Esophagus squamous epithelium (tissue), 5 donors: ENCODE results near the gene SLC7A5. TPM values are rescaled to one million over a fixed set of nuclear protein-coding genes. Genes with fewer than 3 reads are reported as not detected.

Experiments used
- DNase-seq: peaks from one replicate; lab custom pipeline; 2025; lab: John Stamatoyannopoulos, UW
- H3K27ac ChIP-seq, 4 donors: fragments of 200-600 bp; sonication (generic); one replicate each; pipeline ENCODE4 v1.5.1; 2016 to 2019; ENCODE audit warnings: mild to moderate bottlenecking in 1 of 4
- H3K27me3 ChIP-seq, 4 donors: fragments of 200-600 bp; sonication (generic); 1 replicate in 3 of 4; 2 replicates in 1 of 4; pipeline versions ENCODE4 v1.5.1 to v1.6.0; 2017 to 2021; ENCODE audit warnings: antibody characterized with exemption in 1 of 4
- H3K36me3 ChIP-seq, 3 donors: fragments of 200-600 bp; sonication (generic); one replicate each; pipeline ENCODE4 v1.5.1; 2016 to 2019
- H3K4me1 ChIP-seq, 3 donors: fragments of 200-600 bp; sonication (generic); one replicate each; pipeline ENCODE4 v1.5.1; 2017 to 2019
- H3K4me3 ChIP-seq, 4 donors: fragments of 200-600 bp; sonication (generic); 1 replicate in 3 of 4; 2 replicates in 1 of 4; pipeline ENCODE4 v1.5.1; 2016 to 2019; ENCODE audit warnings: mild to moderate bottlenecking in 2 of 4, moderate library complexity in 1 of 4
- H3K9me3 ChIP-seq, 3 donors: fragments of 200-600 bp; sonication (generic); one replicate each; pipeline ENCODE4 v1.5.1; 2016 to 2019
- POLR2A ChIP-seq, 4 donors: fragments of 450-650 bp; IDR thresholded peaks; one replicate each; pipeline ENCODE4 v1.6.1; 2017; ENCODE audit warnings: antibody characterized with exemption in 4 of 4, mild to moderate bottlenecking in 4 of 4, moderate library complexity in 3 of 4
- WGBS, 2 donors: methylation state at CpG; one replicate each; pipeline ENCODE4 v1.1.5; 2018; 5-methylcytosine and 5-hydroxymethylcytosine counted together
- intact Hi-C: fragments of 100-400 bp; cut with DNase I; formaldehyde crosslinking; loops from one replicate; pipeline ENCODE4 v1.15.0; 2022
- total RNA-seq, 4 donors: library from RNA; depleted of rRNA; stranded (reverse); fragments of >200 nt; gene quantifications; one replicate each; pipeline ENCODE4 v1.1.0, GENCODE V29; 2016
- TF ChIP-seq, protein P1 (sequence below), 6 experiments: fragments of 450-650 bp in 4 of 6; fragments of 200-600 bp in 2 of 6; sonication (generic) in 2 of 6; IDR thresholded peaks; one replicate each; pipeline ENCODE4 v1.5.1; 2016 to 2019; ENCODE audit warnings: antibody characterized with exemption in 6 of 6, mild to moderate bottlenecking in 4 of 6, moderate library complexity in 4 of 6
- donor health status: DM: yes; HTN: yes; CAD: no.

SLC7A5 gene
- total RNA-seq, 4 donors from 2014 or later = 75.3 to 179 (median 145) TPM

- intact Hi-C loops = no loop called here
- Histone ChIP-seq H3K36me3 (no peaks in the 10 kb centered on the region), H3K9me3 (no peaks in the 10 kb centered on the region), H3K4me1 (peaks cover 70 to 99% (median 90%) of the 10 kb centered on the region in 3 donors), H3K27ac (peak overlapping the region; percentile 75 to 93 (median 86)), H3K27me3 (peaks cover 0 to 6% (median 0%) of the 10 kb centered on the region in 4 donors), H3K4me3 (peak overlapping the region in 3 of 4 donors; percentile 4 to 58 (median 33))
- DNase-seq = no peak
- WGBS, 2 donors = 45 to 61% methylated on average over 5 to 6 of the region's 15 CpGs
- TF ChIP-seq, protein P1, sequence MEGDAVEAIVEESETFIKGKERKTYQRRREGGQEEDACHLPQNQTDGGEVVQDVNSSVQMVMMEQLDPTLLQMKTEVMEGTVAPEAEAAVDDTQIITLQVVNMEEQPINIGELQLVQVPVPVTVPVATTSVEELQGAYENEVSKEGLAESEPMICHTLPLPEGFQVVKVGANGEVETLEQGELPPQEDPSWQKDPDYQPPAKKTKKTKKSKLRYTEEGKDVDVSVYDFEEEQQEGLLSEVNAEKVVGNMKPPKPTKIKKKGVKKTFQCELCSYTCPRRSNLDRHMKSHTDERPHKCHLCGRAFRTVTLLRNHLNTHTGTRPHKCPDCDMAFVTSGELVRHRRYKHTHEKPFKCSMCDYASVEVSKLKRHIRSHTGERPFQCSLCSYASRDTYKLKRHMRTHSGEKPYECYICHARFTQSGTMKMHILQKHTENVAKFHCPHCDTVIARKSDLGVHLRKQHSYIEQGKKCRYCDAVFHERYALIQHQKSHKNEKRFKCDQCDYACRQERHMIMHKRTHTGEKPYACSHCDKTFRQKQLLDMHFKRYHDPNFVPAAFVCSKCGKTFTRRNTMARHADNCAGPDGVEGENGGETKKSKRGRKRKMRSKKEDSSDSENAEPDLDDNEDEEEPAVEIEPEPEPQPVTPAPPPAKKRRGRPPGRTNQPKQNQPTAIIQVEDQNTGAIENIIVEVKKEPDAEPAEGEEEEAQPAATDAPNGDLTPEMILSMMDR (IDR thresholded peaks at IDR 0.05) = no peak
- TF ChIP-seq POLR2A (IDR thresholded peaks at IDR 0.05) = no peak
Observed at GRCh38 chr16:87856791-87857228, 12.5 kb downstream of the SLC7A5 start.

- TF ChIP-seq, protein P1 (IDR thresholded peaks at IDR 0.05) = no peak
- TF ChIP-seq POLR2A (IDR thresholded peaks at IDR 0.05) = peak in 1 of 4 donors; percentile 74
- Histone ChIP-seq H3K9me3 (no peaks in the 10 kb centered on the region), H3K4me1 (peaks cover 71 to 99% (median 87%) of the 10 kb centered on the region in 3 donors), H3K27me3 (peaks cover 0 to 13% (median 0%) of the 10 kb centered on the region in 4 donors), H3K36me3 (peaks cover 0 to 7% (median 0%) of the 10 kb centered on the region in 3 donors), H3K4me3 (peak overlapping the region in 3 of 4 donors; percentile 4 to 58 (median 33)), H3K27ac (peak overlapping the region; percentile 75 to 93 (median 86))
- intact Hi-C loops = no loop called here
- 27 to 29% methylated on average over 4 to 12 of the region's 26 CpGs for WGBS, 2 donors
- peak; percentile 28 for DNase-seq
Observed at GRCh38 chr16:87855852-87856715, 13.2 kb downstream of the SLC7A5 start.

- peaks cover 71 to 100% (median 83%) of the 10 kb centered on the region in 3 donors for H3K4me1 ChIP-seq
Observed at GRCh38 chr16:87854907-87855683, 14.2 kb downstream of the SLC7A5 start.

DNA sequence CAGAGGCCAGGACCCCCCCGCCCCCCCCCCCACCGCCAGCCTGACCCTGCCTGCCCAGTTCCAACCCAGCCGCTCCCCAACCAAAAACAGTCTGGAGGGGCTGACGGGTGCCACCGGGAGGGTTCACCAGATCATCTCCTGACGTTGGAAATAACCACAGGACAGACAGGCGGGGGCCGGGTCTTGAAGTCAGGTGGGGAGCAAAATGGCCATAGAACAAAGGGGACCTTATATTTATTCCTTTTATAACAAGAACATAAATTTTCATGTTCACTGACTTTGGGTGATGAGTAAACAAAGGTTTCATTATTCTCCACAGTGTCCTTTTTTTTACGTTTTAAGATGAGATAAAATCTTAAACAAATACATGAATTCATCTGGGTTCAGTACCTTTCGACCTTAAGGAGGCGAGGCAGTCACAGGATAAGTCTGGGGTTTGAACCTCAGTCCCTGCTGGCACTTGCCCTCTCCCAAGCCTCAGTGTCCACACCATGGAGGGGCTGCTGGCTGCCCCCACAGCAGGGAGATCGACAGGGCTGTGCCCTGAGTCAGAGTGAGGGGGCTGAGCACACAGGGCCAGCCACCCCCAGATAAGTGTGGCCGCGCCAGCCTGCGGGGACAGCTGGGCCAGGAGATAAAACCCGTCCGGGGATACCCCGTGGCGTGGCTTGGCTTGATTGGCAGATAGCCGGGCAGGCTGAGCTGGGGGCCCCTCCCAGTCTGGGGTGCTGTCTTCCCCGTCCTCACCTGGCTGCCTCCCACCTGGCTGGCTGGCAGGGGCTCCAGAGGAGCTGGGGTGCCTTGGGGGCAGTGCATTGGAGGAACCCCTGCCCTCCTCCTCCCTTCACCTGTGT is 15.0 kb downstream of the SLC7A5 start:
- peaks cover 0 to 23% (median 0%) of the 10 kb centered on the region in 3 donors for H3K36me3 ChIP-seq
- TF ChIP-seq, protein P1 (IDR thresholded peaks at IDR 0.05) = no peak
- no peak for TF ChIP-seq POLR2A (IDR thresholded peaks at IDR 0.05)
- no peak for DNase-seq
- H3K27me3 ChIP-seq = peaks cover 0 to 13% (median 0%) of the 10 kb centered on the region in 4 donors
- 29 to 30% methylated on average over 9 to 10 of the region's 21 CpGs for WGBS, 2 donors
- H3K4me3 ChIP-seq = peak overlapping the region in 3 of 4 donors; percentile 29 to 58 (median 33)
- intact Hi-C loops = no loop called here
- H3K9me3 ChIP-seq = no peaks in the 10 kb centered on the region
- peak overlapping the region; percentile 75 to 93 (median 86) for H3K27ac ChIP-seq
- H3K4me1 ChIP-seq = peaks cover 72 to 100% (median 89%) of the 10 kb centered on the region in 3 donors

More at GRCh38 chr16:87854907-87855683, 14.2 kb downstream of the SLC7A5 start:
- peaks cover 0 to 13% (median 0%) of the 10 kb centered on the region in 4 donors for H3K27me3 ChIP-seq
- H3K27ac ChIP-seq = peak overlapping the region; percentile 75 to 93 (median 86)
- 37% methylated on average over 2 of the region's 22 CpGs; no CpG with 5 or more reads in 1 of the 2 donors for WGBS, 2 donors
- intact Hi-C loops = no loop called here
- no peaks in the 10 kb centered on the region for H3K9me3 ChIP-seq
- TF ChIP-seq, protein P1 (IDR thresholded peaks at IDR 0.05) = no peak
- no peak for TF ChIP-seq POLR2A (IDR thresholded peaks at IDR 0.05)
- no peak for DNase-seq
- peaks cover 0 to 17% (median 0%) of the 10 kb centered on the region in 3 donors for H3K36me3 ChIP-seq
- H3K4me3 ChIP-seq = peak overlapping the region in 2 of 4 donors; percentile 33 to 58
